Inferior parietal cortex (tissue), 1 donor: Measurements from ENCODE around the gene BCL7A.
"Not testable (repeated sequence)": the region's sequence is repeated elsewhere in the genome, so short reads cannot be mapped to it uniquely, and the experiment has no call there.

Experiments used
- DNase-seq: peaks from one replicate; pipeline ENCODE4 v3.0.0-alpha.2; 2016; ENCODE audit errors: extremely low spot score

The BCL7A gene

DNA sequence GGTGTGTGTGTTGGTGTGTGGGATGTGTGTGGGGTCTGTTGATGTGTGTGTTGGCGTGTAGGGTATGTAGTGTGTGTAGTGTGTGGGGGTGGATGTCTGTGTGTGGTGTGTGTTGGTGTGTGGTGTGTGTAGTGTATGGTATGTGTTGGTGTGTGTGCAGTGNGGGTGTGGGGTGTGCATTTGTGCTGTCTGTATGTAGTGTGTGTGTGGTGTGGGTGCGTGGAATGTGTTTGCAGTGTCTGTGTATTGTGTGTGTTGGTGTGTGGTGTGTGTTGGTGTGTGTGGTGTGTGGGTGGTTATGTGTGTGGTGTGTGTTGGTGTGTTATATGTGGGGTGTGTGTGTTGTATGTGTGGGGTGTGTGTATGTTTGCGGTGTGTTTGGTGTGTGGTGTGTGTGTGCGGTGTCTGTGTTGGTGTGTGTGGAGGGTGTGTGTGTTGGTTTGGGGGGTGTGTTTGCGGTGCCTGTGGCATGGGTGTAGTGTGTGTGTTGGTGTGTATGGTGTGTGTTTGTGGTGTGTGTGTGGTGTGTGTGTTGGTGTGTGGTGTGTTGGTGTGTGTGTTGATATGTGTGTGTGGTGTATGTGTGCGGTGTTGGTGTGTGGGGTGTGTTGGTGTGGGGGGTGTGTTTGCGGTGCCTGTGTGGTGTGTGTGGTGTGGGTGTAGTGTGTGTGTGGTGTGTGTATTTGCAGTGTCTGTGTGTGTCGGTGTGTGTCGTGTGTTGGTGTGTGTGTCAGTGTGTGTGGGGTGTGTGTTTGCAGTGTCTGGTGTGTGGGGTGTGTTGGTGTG, 71.6 kb downstream of the BCL7A start:
- DNase-seq: no peak

DNA sequence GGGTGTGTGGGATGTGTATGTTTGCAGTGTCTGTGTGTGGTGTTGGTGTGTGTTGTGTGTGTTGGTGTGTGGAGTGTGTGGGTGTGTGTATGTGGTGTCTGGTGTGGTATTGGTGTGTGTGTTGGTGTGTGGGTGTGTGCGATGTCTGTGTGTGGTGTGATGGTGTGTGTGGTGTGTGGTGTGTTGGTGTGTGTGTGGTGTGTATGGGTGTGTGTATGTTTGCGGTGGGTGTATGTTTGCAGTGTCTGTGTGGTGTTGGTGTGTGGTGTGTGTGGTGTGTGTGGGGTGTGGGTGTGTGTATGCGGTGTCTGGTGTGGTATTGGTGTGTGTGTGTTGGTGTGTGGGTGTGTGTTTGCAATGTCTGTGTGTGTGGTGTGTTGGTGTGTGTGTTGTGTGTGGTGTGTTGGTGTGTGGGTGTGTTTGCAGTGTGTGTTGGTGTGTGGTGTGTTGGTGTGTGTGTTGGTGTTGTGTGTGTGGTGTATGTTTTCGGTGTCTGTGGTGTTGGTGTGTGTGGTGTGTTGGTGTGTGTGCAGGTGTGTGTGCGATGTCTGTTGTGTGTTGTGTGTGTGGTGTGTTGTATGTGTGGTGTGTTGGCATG, 72.6 kb downstream of the BCL7A start:
- no peak for DNase-seq

- no peak for DNase-seq
These were observed 73.3 kb downstream of the BCL7A start for GRCh38 chr12:122094735-122095631.

- no peak for DNase-seq
These were observed 74.3 kb downstream of the BCL7A start for GRCh38 chr12:122096014-122096413.

DNA sequence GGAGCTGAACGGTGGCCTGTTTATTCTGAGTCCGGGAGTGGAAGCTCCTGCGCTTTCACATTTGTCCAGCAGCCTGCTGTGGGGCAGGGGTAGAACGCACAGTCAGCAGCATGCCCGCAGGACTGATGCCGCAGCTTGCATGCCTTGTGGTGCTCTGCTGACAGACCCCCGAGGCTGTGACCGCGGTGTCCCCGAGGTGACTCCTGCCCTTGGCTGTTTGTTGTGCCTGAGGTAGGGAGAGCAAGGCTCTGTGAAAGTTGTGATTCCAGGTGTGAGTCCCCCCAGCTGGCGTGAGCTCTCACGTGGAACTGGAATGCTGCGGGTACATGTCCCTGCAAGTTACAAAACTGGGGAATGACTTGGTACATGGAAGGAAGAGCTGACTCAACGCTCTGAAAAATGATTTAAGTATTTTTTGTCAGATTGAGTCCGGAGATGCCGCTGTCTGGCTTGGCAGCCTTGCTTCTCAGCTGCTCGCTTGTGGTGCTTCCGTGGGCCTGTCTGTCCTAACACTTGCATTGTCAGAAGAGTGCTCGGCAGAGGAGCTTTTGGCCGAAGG, 75.0 kb downstream of the BCL7A start:
- DNase-seq: no peak

GRCh38 chr12:122097584-122097926, 75.9 kb downstream of the BCL7A start:
- DNase-seq: no peak

GRCh38 chr12:122097927-122098756, 76.5 kb downstream of the BCL7A start:
- peak; percentile 71 for DNase-seq

GRCh38 chr12:122099280-122099749, 77.6 kb downstream of the BCL7A start:
- DNase-seq: no peak

GRCh38 chr12:122099856-122100255, 78.2 kb downstream of the BCL7A start:
- no peak for DNase-seq

- no peak for DNase-seq
These were observed 78.9 kb downstream of the BCL7A start for GRCh38 chr12:122100568-122100967.

DNA sequence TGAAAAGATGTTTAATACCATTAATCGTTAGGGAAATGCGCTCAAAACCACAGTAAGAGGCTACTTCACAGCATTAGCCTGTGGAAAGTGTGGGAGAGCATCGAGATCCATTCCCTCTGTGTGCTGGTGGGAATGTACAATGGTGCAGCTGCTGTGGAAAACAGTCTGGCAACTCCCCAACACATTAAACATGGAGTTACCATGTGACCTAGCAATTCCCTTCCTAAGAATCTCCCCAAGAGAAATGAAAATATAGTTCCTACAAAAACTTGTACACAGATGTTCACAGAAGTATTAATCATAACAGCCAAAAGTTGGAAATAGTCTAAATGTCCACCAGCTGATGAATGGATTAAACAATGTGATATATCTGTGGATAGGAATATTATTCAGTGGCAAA, 80.6 kb downstream of the BCL7A start:
- no peak for DNase-seq

DNA sequence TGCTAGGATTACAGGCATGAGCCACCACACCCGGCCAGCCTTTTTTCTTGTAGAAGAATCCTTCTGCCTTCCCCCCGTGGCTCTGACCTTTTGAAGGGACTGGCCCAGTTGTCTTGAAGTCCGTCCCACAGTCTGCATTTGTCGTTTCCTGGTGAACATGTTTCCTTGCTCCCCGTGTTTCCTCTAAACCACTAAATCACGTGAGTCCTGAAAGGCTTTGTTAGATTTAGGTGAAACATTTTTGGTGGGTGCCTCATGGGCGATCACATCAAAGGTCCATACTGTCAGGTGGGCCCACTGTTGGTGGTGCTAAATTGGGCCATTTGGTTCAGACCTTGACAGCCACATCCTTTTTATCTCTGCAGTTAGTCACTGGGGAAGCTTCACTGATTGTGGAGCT, 83.2 kb downstream of the BCL7A start:
- DNase-seq: no peak

DNA sequence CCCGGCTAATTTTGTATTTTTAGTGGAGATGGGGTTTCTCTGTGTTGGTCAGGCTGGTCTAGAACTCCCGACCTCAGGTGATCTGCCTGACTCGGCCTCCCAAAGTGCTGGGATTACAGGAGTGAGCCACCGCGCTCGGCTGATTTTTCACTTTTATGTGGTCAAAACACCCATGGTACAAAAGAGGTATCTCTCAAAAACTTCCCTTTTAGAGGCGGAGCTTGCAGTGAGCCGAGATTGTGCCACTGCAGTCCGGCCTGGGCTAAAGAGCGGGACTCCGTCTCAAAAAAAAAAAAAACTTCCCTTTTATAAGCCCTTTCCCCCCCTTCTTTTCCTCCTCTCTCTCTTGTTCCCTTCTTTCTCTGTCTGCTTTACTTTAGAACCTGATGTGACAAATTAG, 83.8 kb downstream of the BCL7A start:
- DNase-seq: not testable (repeated sequence)

- no peak for DNase-seq
These were observed 85.2 kb downstream of the BCL7A start for GRCh38 chr12:122106843-122107242.

GRCh38 chr12:122107261-122107660, 85.6 kb downstream of the BCL7A start:
- DNase-seq: no peak

GRCh38 chr12:122111089-122111641, 89.5 kb downstream of the BCL7A start:
- no peak for DNase-seq
